CD4-positive, alpha-beta T cell (primary cell): ENCODE data around the gene LIN28B. TPM values are rescaled to one million over a fixed set of nuclear protein-coding genes. Genes with fewer than 3 reads are reported as not detected.

Experiments used
- ATAC-seq: fragments of 200-7000 bp; cut with Tn5 transposase; one replicate; pipeline ENCODE4 v1.10.0; 2022; ENCODE audit warnings: mild to moderate bottlenecking; ENCODE audit not compliant: poor library complexity
- CTCF ChIA-PET: fragments of 350-600 bp; sonication (Branson Sonifier 250); formaldehyde crosslinking; loops from one replicate; lab custom pipeline; 2021; ENCODE audit warnings: antibody characterized with exemption, inconsistent platforms; lab: Charles Lee
- POLR2A ChIA-PET: fragments of 350-600 bp; sonication (Branson Sonifier 250); formaldehyde crosslinking; loops from one replicate; lab custom pipeline; 2021; ENCODE audit warnings: antibody characterized with exemption, inconsistent platforms; lab: Charles Lee
- DNase-seq, 14 experiments: peaks; one replicate each; pipeline ENCODE4 v3.0.0-alpha.2; 2013 to 2020; ENCODE audit warnings: mixed read lengths in 2 of 14
- H3K27ac ChIP-seq, 2 donors: one replicate each; pipeline versions ENCODE4 v1.5.1 to v1.7.0; 2013; ENCODE audit warnings: low read length in 2 of 2, low read depth in 1 of 2, mild to moderate bottlenecking in 1 of 2
- H3K27me3 ChIP-seq, 2 experiments: 1 replicate in 1 of 2; 2 replicates in 1 of 2; pipeline versions ENCODE4 v1.6.1 to v1.7.0; 2013; ENCODE audit warnings: low read length in 2 of 2, control low read depth in 1 of 2, mild to moderate bottlenecking in 1 of 2, moderate library complexity in 1 of 2; ENCODE audit not compliant: insufficient read depth in 2 of 2, control insufficient read depth in 1 of 2
- H3K36me3 ChIP-seq: one replicate; pipeline ENCODE4 v1.6.1; 2013; ENCODE audit warnings: low read length, control low read depth; ENCODE audit not compliant: insufficient read depth
- H3K4me1 ChIP-seq: one replicate; pipeline ENCODE4 v1.6.1; 2013; ENCODE audit warnings: low read length, control low read depth; ENCODE audit not compliant: insufficient read depth
- H3K4me3 ChIP-seq: one replicate; pipeline ENCODE4 v1.5.1; 2013; ENCODE audit warnings: mild to moderate bottlenecking, low read length, moderate library complexity
- H3K9me3 ChIP-seq, 2 experiments: 1 replicate in 1 of 2; 2 replicates in 1 of 2; pipeline versions ENCODE4 v1.6.1 to v1.7.0; 2013; ENCODE audit warnings: low read length in 2 of 2, mild to moderate bottlenecking in 2 of 2, control low read depth in 1 of 2, moderate library complexity in 1 of 2; ENCODE audit not compliant: control insufficient read depth in 1 of 2, insufficient read depth in 1 of 2
- H3K27ac Mint-ChIP-seq: one replicate; pipeline ENCODE4 v1.8.0; 2020; ENCODE audit warnings: mixed read lengths
- H3K27me3 Mint-ChIP-seq: one replicate; pipeline ENCODE4 v1.8.0; 2021; ENCODE audit warnings: mixed read lengths
- H3K36me3 Mint-ChIP-seq: one replicate; pipeline ENCODE4 v1.8.0; 2021; ENCODE audit warnings: low read depth, mixed read lengths
- H3K4me1 Mint-ChIP-seq: one replicate; pipeline ENCODE4 v1.8.0; 2021; ENCODE audit warnings: low read depth, mixed read lengths
- H3K4me3 Mint-ChIP-seq: one replicate; pipeline ENCODE4 v1.8.0; 2020; ENCODE audit warnings: mild to moderate bottlenecking, mixed read lengths
- H3K9me3 Mint-ChIP-seq: one replicate; pipeline ENCODE4 v1.8.0; 2020; ENCODE audit warnings: mixed read lengths
- intact Hi-C, 2 experiments: fragments of 100-400 bp; cut with DNase I in 1 of 2; cut with micrococcal nuclease in 1 of 2; formaldehyde crosslinking; loops; one replicate each; pipeline versions ENCODE4 v1.15.1 to v1.9.0; 2023 to 2025; cut with DNase I, micrococcal nuclease
- total RNA-seq, 174 experiments: library from RNA in 2 of 174; stranded (reverse) in 2 of 174; gene quantifications; one replicate each; pipeline ENCODE4 v1.2.3 and lab custom pipeline; 2021 to 2026
- TF ChIP-seq, protein P1 (sequence below): fragments of 200-600 bp; IDR thresholded peaks from one replicate; pipeline ENCODE4 v1.8.0; 2022; ENCODE audit warnings: antibody characterized with exemption, mild to moderate bottlenecking

The LIN28B gene
- total RNA-seq, 2 experiments from 2014 or later = not detected

DNA sequence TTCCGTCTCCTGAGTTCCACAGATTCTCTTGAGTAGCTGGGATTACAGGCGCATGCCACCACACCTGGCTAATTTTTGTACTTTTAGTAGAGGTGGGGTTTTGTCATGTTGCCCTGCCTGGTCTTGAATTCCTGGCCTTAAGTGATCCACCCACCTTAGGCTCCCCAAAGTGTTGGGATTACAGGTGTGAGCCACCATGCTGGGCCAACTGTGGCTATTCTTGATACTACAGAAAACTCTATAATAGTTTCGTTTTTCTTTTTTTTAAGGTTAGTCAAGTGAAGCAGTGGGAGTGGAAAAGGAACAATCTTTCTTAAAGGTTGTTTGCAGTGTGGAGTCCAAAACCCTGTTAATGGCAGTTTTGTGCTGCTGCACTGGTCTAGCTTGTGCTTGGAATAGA is 138.2 kb downstream of the LIN28B start:
- H3K27ac Mint-ChIP-seq = no peak overlapping the region
- H3K9me3 ChIP-seq = peaks cover 0 to 3% of the 10 kb centered on the region in 2 experiments
- no peaks in the 10 kb centered on the region for H3K4me1 Mint-ChIP-seq
- ChIA-PET CTCF (no interaction called here), POLR2A (no interaction called here)
- H3K9me3 Mint-ChIP-seq = no peaks in the 10 kb centered on the region
- H3K36me3 ChIP-seq = no peaks in the 10 kb centered on the region
- H3K4me1 ChIP-seq = no peaks in the 10 kb centered on the region
- H3K27me3 ChIP-seq = no peaks in the 10 kb centered on the region
- TF ChIP-seq, protein P1, sequence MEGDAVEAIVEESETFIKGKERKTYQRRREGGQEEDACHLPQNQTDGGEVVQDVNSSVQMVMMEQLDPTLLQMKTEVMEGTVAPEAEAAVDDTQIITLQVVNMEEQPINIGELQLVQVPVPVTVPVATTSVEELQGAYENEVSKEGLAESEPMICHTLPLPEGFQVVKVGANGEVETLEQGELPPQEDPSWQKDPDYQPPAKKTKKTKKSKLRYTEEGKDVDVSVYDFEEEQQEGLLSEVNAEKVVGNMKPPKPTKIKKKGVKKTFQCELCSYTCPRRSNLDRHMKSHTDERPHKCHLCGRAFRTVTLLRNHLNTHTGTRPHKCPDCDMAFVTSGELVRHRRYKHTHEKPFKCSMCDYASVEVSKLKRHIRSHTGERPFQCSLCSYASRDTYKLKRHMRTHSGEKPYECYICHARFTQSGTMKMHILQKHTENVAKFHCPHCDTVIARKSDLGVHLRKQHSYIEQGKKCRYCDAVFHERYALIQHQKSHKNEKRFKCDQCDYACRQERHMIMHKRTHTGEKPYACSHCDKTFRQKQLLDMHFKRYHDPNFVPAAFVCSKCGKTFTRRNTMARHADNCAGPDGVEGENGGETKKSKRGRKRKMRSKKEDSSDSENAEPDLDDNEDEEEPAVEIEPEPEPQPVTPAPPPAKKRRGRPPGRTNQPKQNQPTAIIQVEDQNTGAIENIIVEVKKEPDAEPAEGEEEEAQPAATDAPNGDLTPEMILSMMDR = no peak
- no peaks in the 10 kb centered on the region for H3K27me3 Mint-ChIP-seq
- H3K27ac ChIP-seq = no peak overlapping the region
- H3K4me3 ChIP-seq = no peak overlapping the region
- DNase-seq (no peak), ATAC-seq (no peak)
- intact Hi-C loops = no loop called here
- no peak overlapping the region for H3K4me3 Mint-ChIP-seq
- H3K36me3 Mint-ChIP-seq = no peaks in the 10 kb centered on the region

DNA sequence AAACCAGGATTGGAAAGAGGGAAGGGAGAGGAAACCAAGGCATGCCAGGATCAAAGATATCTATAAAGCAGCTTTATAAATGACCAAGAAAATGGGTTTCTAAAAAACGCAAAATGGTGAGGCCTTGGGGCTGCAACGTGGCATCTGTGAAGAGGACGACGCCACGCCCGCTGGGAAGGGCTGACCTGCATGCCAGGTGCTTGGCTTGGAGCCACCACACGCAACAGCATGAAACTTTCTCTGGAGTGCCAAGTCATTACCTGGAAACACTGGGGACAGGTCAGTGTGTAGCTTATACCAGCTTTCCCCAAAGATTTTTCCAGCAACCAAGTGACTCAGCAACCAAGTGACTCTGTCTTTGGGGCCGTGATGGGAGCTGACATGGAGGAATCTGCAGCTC is 140.4 kb downstream of the LIN28B start:
- H3K27ac ChIP-seq = no peak overlapping the region
- no peaks in the 10 kb centered on the region for H3K4me1 ChIP-seq
- intact Hi-C loops = no loop called here
- Mint-ChIP-seq H3K9me3 (no peaks in the 10 kb centered on the region), H3K36me3 (no peaks in the 10 kb centered on the region), H3K27me3 (no peaks in the 10 kb centered on the region), H3K4me1 (no peaks in the 10 kb centered on the region), H3K4me3 (no peak overlapping the region), H3K27ac (no peak overlapping the region)
- no peaks in the 10 kb centered on the region for H3K27me3 ChIP-seq
- no peak overlapping the region for H3K4me3 ChIP-seq
- no peaks in the 10 kb centered on the region for H3K36me3 ChIP-seq
- CTCF ChIA-PET = no interaction called here
- DNase-seq (no peak), ATAC-seq (no peak)
- H3K9me3 ChIP-seq = peaks cover 0 to 3% of the 10 kb centered on the region in 2 experiments
- TF ChIP-seq, protein P1 = no peak
- POLR2A ChIA-PET = no interaction called here

DNA sequence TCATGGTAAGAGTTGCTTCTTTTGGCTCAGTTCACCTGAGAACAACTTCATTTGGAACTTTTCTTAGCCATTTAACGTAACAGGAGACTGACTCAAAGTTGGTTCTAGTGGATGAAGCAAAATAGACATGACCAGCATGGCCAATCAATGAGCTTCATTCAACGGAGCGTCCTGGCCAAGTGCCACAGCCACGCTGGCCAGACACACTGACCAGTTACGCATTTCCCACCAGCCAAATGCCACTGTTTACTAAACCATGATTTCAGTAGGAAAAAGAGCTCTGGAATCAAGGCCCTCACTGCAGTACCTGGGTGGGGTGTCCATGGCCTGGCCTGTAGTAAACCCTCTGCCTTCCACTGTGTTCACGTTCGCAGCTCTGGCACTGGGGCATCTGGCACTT is 142.5 kb downstream of the LIN28B start:
- intact Hi-C loops = no loop called here
- no peak for ATAC-seq

More for the DNA sequence above, 142.5 kb downstream of the LIN28B start:
- Histone ChIP-seq H3K4me3 (no peak overlapping the region), H3K9me3 (peaks cover 0 to 3% of the 10 kb centered on the region in 2 experiments), H3K4me1 (no peaks in the 10 kb centered on the region), H3K36me3 (no peaks in the 10 kb centered on the region), H3K27me3 (no peaks in the 10 kb centered on the region), H3K27ac (no peak overlapping the region)
- H3K27me3 Mint-ChIP-seq = no peaks in the 10 kb centered on the region
- ChIA-PET POLR2A (no interaction called here), CTCF (interaction anchor here (0.9 to 1.4 kb wide), 2 partner anchors 11 kb away, joined by 3 to 8 read pairs; no protein-coding TSS in a partner anchor)
- no peaks in the 10 kb centered on the region for H3K9me3 Mint-ChIP-seq
- no peak overlapping the region for H3K4me3 Mint-ChIP-seq
- H3K36me3 Mint-ChIP-seq = no peaks in the 10 kb centered on the region
- no peak overlapping the region for H3K27ac Mint-ChIP-seq
- DNase-seq = no peak
- TF ChIP-seq, protein P1 = no peak
- no peaks in the 10 kb centered on the region for H3K4me1 Mint-ChIP-seq
